ENCODE results near the gene FHOD3.
A peak's percentile ranks its signal among the peaks of the same experiment; 100 is the strongest.

FHOD3 gene

DNA sequence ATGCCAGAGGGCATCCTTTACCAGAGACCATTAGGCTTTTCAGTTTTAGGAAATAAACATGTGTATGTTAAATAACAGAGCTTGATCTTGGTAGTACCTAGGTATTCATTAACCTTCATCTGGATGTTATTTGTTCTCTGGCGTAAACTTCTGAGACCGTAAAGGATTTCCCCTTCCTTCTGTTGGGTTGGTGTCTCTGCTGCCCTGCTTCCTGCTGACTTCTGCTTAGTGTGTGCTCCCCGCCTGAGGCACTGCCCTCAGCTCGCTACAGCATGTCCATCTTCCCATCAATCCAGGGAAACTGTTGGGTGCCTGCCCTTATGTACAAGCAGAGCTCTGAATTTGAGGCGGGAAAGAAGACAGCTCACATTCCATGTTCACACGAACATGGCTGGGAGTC is 353.4 kb downstream of the FHOD3 start:
- no peak overlapping the region for H3K4me3 Mint-ChIP-seq
- peaks cover 33% of the 10 kb centered on the region for H3K27me3 Mint-ChIP-seq
- H3K4me1 Mint-ChIP-seq, result no peaks in the 10 kb centered on the region
- no peaks in the 10 kb centered on the region for H3K9me3 Mint-ChIP-seq
- ATAC-seq (no peak), DNase-seq (no peak)
- H3K27ac Mint-ChIP-seq, result no peak overlapping the region

DNA sequence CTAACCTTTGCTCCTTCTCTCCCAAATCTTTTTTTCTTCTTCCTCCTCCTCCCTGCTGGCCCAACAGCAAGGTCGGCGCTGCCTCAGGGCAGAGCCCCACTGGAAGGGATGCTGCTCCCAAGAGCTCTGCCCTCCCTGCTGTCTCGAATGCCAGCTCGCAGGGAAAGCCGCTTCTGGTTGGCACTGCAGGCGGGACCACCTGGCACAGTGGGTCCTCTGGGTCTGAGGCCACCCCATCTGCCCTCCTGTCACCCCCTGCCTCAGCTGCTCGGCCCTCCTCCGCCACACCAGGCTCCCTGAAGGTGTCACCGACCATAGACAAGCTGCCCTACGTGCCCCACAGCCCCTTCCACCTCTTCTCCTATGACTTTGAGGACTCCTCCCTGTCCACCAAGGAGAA is 355.0 kb downstream of the FHOD3 start:
- H3K4me1 Mint-ChIP-seq, result no peaks in the 10 kb centered on the region

DNA sequence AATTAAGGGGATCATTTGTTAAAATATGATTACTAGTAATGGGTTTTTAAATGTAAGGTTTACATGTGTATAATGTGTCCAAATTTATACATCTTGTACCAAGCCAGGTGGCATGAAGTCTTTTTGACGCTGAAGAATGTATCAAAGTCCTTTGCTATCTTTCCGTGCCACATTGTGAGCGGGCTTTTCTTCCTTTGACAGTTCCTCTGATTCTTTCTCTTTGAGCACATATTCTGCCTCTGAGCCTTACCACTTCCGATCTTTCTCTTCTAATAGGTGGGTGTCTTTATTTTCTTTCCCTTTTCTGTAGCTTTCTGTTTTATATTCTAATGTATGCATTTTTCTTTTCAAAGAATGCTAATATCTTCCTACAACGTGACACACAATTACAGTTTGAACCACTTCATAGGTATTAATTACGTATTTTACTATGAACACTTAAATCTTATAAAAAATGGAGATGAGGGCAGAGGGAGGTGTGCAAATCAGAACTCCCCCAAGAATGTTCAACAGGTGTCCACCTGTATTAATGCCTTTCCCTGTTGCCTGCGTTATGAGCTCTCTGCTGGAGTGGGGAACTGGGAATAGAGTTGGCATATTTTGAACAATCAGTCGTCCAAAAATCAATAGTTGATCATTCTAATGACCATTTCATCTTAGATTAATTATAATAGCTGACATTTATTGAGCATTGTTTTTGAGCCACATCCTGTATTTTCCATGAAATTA is 355.8 kb downstream of the FHOD3 start:
- ATAC-seq, result no peak
- Mint-ChIP-seq H3K27ac (no peak overlapping the region), H3K4me3 (no peak overlapping the region), H3K9me3 (no peaks in the 10 kb centered on the region), H3K4me1 (no peaks in the 10 kb centered on the region), H3K27me3 (peaks cover 38% of the 10 kb centered on the region)
- no peak for DNase-seq

More for the DNA sequence above, 355.0 kb downstream of the FHOD3 start:
- Mint-ChIP-seq H3K27me3 (peaks cover 38% of the 10 kb centered on the region), H3K4me3 (no peak overlapping the region), H3K27ac (no peak overlapping the region), H3K9me3 (no peaks in the 10 kb centered on the region)
- DNase-seq, result no peak
- ATAC-seq, result no peak

- Mint-ChIP-seq H3K4me1 (no peaks in the 10 kb centered on the region), H3K27me3 (peaks cover 41% of the 10 kb centered on the region), H3K9me3 (no peaks in the 10 kb centered on the region), H3K4me3 (no peak overlapping the region), H3K27ac (no peak overlapping the region)
- ATAC-seq (no peak), DNase-seq (no peak)
Measured at GRCh38 chr18:36653870-36654269, 356.4 kb downstream of the FHOD3 start.

DNA sequence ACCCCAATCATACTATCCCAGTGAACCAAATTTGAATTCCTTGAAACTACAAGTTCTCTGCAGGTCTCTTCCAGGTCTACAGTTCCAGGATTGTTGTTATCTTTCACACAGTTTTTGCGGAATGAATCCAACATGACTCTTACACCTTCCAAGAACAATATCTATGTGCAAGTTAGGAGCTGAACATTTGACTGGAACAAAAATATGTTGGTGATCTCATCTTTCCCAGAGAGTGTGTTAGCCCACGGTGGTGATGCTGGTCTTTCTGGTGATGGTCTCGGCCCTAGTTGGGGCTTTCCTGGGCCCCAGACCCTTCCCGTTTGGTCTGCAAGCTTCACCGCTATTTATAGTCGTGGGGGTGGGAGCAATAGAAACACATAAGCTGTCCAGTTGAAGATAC is 357.6 kb downstream of the FHOD3 start:
- Mint-ChIP-seq H3K4me1 (no peaks in the 10 kb centered on the region), H3K27ac (no peak overlapping the region), H3K27me3 (peaks cover 46% of the 10 kb centered on the region), H3K9me3 (no peaks in the 10 kb centered on the region), H3K4me3 (no peak overlapping the region)
- DNase-seq, result no peak
- no peak for ATAC-seq

DNA sequence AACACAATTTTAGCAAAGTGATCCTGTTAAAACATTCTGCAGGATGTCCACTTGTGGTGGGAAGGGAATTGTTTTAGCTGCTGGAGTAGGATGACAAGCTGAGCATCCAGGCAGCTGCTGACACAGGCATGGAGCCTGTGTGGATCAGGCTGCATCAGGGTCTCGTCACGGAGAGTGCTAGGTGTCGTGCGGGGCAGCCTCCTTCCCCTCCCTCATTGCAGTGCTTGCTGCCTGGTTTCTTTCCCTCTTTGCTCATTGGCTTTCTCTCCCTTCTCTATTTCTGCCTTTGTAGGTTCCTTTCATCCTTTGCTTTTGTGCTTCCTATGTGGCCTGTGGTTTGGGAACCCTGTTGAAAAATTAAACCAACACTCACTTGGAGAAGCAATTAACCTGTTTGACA is 358.4 kb downstream of the FHOD3 start:
- DNase-seq (no peak), ATAC-seq (no peak)
- no peaks in the 10 kb centered on the region for H3K9me3 Mint-ChIP-seq
- H3K27me3 Mint-ChIP-seq, result peaks cover 46% of the 10 kb centered on the region
- H3K27ac Mint-ChIP-seq, result no peak overlapping the region
- no peak overlapping the region for H3K4me3 Mint-ChIP-seq
- H3K4me1 Mint-ChIP-seq, result no peaks in the 10 kb centered on the region

DNA sequence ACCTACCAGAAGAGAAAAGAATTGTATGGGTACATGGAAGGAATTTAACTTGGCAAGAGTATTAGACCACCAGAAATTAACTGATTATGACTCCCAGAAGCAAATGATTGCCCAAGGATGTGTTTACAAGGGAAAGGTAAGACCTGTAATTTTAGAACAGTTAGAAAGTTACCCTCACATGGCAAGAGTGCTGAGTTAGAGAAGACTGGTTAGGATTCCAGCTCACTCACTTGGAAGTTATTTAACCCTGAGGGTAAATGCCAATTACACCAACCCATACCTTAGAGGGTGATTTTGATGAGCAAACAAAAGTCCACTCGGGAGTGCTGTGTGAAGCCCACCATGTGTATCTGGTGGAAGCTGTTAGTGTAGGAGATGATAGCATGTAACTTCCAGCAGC is 361.1 kb downstream of the FHOD3 start:
- no peaks in the 10 kb centered on the region for H3K4me1 Mint-ChIP-seq
- no peak overlapping the region for H3K4me3 Mint-ChIP-seq
- H3K27me3 Mint-ChIP-seq, result peaks cover 30% of the 10 kb centered on the region
- no peak for DNase-seq
- ATAC-seq, result no peak
- H3K9me3 Mint-ChIP-seq, result no peaks in the 10 kb centered on the region
- H3K27ac Mint-ChIP-seq, result no peak overlapping the region

DNA sequence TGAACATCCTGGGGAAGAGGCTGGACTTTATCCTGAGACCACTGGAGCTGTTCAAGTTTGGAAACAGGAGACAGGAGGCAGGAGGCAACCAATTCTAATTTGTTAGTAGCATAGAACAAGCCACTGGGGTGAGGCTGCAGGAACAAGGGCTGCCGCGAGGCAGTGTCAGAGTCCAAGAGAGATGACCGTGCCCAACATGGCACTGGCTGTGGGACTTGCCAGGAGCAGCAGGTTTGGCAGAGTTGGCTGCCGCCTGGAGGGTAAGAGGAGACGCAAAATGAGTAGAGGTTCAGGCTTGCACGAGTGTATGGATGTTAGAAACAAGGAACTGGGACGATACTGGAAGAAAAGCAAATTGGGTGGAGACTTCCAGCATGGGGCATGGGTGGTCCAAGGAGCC is 362.8 kb downstream of the FHOD3 start:
- H3K27me3 Mint-ChIP-seq, result peaks cover 31% of the 10 kb centered on the region
- H3K4me3 Mint-ChIP-seq, result no peak overlapping the region
- no peaks in the 10 kb centered on the region for H3K4me1 Mint-ChIP-seq
- no peak for ATAC-seq
- no peak overlapping the region for H3K27ac Mint-ChIP-seq
- DNase-seq, result no peak
- no peaks in the 10 kb centered on the region for H3K9me3 Mint-ChIP-seq

DNA sequence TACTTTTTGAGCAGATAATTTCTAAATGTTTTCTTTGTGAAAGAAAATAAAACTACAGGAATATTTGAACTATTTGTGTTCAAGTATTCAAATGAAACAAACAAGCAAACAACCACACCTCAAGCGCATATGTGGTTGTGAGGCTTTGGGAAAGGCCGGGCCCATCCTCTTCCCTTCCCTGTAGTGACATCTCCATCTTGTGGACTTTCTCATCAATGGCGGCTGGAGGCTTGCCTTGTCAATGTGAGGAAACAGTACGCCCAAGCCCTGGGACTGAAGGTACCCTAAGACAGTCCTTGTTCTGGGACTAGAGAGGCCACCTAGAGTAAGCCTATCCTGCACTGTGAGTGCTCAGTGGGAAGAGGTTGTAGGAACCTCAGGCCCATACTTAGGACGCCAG is 364.5 kb downstream of the FHOD3 start:
- ATAC-seq (no peak), DNase-seq (no peak)
- peaks cover 26% of the 10 kb centered on the region for H3K27me3 Mint-ChIP-seq
- no peak overlapping the region for H3K27ac Mint-ChIP-seq
- no peak overlapping the region for H3K4me3 Mint-ChIP-seq
- H3K9me3 Mint-ChIP-seq, result no peaks in the 10 kb centered on the region
- H3K4me1 Mint-ChIP-seq, result no peaks in the 10 kb centered on the region

DNA sequence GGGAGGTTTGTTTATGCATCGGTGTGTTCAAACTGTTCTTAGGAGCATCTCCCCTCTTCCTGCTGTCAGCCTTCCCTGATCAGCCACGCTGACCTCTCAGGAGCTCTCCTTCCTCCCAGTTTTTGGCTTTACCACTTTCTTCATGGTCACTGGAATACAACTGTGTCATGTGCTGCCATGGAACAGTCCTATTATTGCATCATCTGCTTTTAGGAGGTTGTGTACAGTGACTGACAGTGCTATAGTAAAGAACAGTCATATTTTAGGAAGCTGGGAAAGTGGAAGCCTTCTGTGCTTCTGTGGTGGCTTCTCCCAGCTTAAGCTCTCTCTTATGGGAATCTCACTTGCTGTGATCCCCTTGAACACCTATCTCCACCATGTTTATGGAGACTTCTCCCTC is 365.8 kb downstream of the FHOD3 start:
- H3K4me1 Mint-ChIP-seq, result no peaks in the 10 kb centered on the region
- no peak for DNase-seq
- no peak for ATAC-seq
- peak overlapping the region in 1 of 2 donors; percentile 9 for H3K27ac Mint-ChIP-seq
- H3K4me3 Mint-ChIP-seq, result no peak overlapping the region
- H3K9me3 Mint-ChIP-seq, result no peaks in the 10 kb centered on the region
- H3K27me3 Mint-ChIP-seq, result peaks cover 26% of the 10 kb centered on the region

DNA sequence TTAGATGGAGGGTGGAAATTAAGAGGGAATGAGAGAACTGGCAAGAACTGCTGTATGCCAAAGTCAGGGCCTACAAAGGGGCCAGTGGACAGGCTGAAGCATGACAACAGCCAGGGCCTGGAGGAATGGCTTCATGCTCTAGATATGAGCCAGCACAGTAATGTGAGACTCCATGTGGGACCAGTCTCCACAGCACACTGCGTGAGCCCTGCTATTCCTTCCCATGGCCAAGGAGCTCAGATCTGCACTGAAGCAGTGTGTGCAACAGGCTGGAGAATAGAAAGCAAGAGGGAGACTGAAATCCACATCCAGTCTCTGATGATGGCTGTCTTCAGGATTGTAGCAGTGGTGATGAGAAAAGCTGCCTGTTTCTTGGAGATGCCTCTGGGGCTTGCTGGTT is 368.4 kb downstream of the FHOD3 start:
- Mint-ChIP-seq H3K4me1 (no peaks in the 10 kb centered on the region), H3K4me3 (no peak overlapping the region)
- no peak for ATAC-seq

GRCh38 chr18:36667811-36668210 is 370.3 kb downstream of the FHOD3 start:
- H3K9me3 Mint-ChIP-seq, result no peaks in the 10 kb centered on the region
- peaks cover 45% of the 10 kb centered on the region for H3K27me3 Mint-ChIP-seq
- H3K4me1 Mint-ChIP-seq, result no peaks in the 10 kb centered on the region
- DNase-seq (no peak), ATAC-seq (no peak)
- no peak overlapping the region for H3K27ac Mint-ChIP-seq
- H3K4me3 Mint-ChIP-seq, result no peak overlapping the region

More for the DNA sequence above, 368.4 kb downstream of the FHOD3 start:
- Mint-ChIP-seq H3K9me3 (no peaks in the 10 kb centered on the region), H3K27me3 (peaks cover 32% of the 10 kb centered on the region), H3K27ac (no peak overlapping the region)
- DNase-seq, result no peak

DNA sequence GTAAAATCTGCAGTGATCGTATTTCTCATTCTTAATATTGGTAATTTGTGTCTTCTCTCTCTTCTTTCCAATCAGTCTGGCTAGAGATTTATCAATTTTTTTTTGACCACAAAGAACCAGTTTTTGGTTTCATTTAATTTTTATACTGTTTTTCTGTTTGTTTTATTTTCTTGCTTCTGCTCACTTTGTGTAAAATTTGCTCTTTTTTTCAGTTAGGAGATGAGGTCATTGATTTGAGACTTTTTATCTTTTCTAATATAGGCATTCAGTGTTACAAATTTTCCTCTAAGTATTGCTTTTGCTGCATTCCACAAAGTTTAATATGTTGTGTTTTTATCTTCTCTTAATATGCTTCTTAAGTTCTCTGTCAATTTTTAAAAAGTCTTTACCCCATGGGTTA is 370.8 kb downstream of the FHOD3 start:
- Mint-ChIP-seq H3K4me1 (no peaks in the 10 kb centered on the region), H3K9me3 (no peaks in the 10 kb centered on the region), H3K4me3 (no peak overlapping the region), H3K27ac (no peak overlapping the region), H3K27me3 (peaks cover 45% of the 10 kb centered on the region)
- ATAC-seq (no peak), DNase-seq (no peak)

GRCh38 chr18:36672437-36673344 is 375.2 kb downstream of the FHOD3 start:
- Mint-ChIP-seq H3K4me3 (no peak overlapping the region), H3K9me3 (no peaks in the 10 kb centered on the region), H3K4me1 (no peaks in the 10 kb centered on the region), H3K27ac (peak overlapping the region in 1 of 2 donors; percentile 15), H3K27me3 (peaks cover 34% of the 10 kb centered on the region)
- DNase-seq, result no peak
- ATAC-seq, result no peak

- ATAC-seq, result no peak
- H3K9me3 Mint-ChIP-seq, result no peaks in the 10 kb centered on the region
- no peaks in the 10 kb centered on the region for H3K4me1 Mint-ChIP-seq
- no peak overlapping the region for H3K27ac Mint-ChIP-seq
- H3K27me3 Mint-ChIP-seq, result peaks cover 34% of the 10 kb centered on the region
- DNase-seq, result no peak
- H3K4me3 Mint-ChIP-seq, result no peak overlapping the region
Measured at GRCh38 chr18:36673452-36673851, 375.9 kb downstream of the FHOD3 start.

DNA sequence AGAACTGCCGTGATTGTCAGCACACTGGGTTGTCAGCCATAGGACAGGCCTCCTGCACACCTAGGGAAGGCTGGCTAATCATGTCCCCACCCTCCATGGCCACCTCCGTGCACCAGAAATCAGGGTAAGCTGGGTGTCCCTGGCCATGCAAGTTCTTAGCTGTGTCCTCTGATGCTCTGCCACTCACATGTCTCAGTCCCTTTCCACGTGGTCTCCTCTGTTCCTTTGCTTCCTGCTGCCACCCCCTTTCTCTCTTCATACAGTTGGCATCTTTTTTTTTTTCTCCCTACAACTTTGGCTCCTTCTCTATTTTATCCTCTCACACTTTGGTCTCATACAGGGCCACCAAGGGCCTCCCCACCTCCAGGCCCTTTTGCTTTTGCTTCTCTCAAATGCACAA is 377.6 kb downstream of the FHOD3 start:
- H3K27me3 Mint-ChIP-seq, result peaks cover 30% of the 10 kb centered on the region
- H3K4me3 Mint-ChIP-seq, result no peak overlapping the region
- H3K9me3 Mint-ChIP-seq, result no peaks in the 10 kb centered on the region
- no peak for DNase-seq
- H3K27ac Mint-ChIP-seq, result peak overlapping the region in 1 of 2 donors; percentile 84
- ATAC-seq, result no peak
- no peaks in the 10 kb centered on the region for H3K4me1 Mint-ChIP-seq

Data from stimulated activated naive CD8-positive, alpha-beta T cell treated with anti-CD3 and anti-CD28 coated beads, Interleukin-15, amount 100 ng/mL, for 72 hours (primary cell).